Hepatocyte (in vitro differentiated cells): Measurements from ENCODE around the gene TXNDC5. TPM values are rescaled to one million over a fixed set of nuclear protein-coding genes. Genes with fewer than 3 reads are reported as not detected.
"Not testable (repeated sequence)": the region's sequence is repeated elsewhere in the genome, so short reads cannot be mapped to it uniquely, and the experiment has no call there.

Experiments
- DNase-seq: peaks from one replicate; pipeline ENCODE4 v3.0.0-alpha.2; 2016; ENCODE audit warnings: low spot score
- H2AFZ ChIP-seq: fragments of 200-600 bp; sonication (generic); 2 replicates; pipeline ENCODE4 v1.6.0; 2016; ENCODE audit warnings: antibody characterized with exemption, mild to moderate bottlenecking
- H3K27ac ChIP-seq: fragments of 200-600 bp; sonication (generic); 2 replicates; pipeline ENCODE4 v1.5.1; 2016; ENCODE audit warnings: mild to moderate bottlenecking
- H3K27me3 ChIP-seq: fragments of 200-600 bp; sonication (generic); 2 replicates; pipeline ENCODE4 v1.6.1; 2016
- H3K36me3 ChIP-seq: fragments of 200-600 bp; sonication (generic); replicated peaks from 2 replicates; pipeline ENCODE4 v1.5.1; 2016; ENCODE audit warnings: low read depth; ENCODE audit not compliant: insufficient read depth
- H3K4me1 ChIP-seq: fragments of 200-600 bp; sonication (generic); 2 replicates; pipeline ENCODE4 v1.5.1; 2016; ENCODE audit warnings: mild to moderate bottlenecking, moderate library complexity; ENCODE audit not compliant: insufficient read depth
- H3K4me2 ChIP-seq: fragments of 200-600 bp; sonication (generic); 2 replicates; pipeline ENCODE4 v1.6.0; 2016
- H3K4me3 ChIP-seq: fragments of 200-600 bp; sonication (generic); 2 replicates; pipeline ENCODE4 v1.5.1; 2016; ENCODE audit warnings: mild to moderate bottlenecking
- H3K79me2 ChIP-seq: fragments of 200-600 bp; sonication (generic); 2 replicates; pipeline ENCODE4 v1.6.0; 2017; ENCODE audit warnings: mild to moderate bottlenecking
- H3K9me2 ChIP-seq: fragments of 200-600 bp; sonication (generic); replicated peaks from 2 replicates; pipeline ENCODE4 v1.6.0; 2017; ENCODE audit warnings: mild to moderate bottlenecking; ENCODE audit not compliant: insufficient read depth
- H3K9me3 ChIP-seq: fragments of 200-600 bp; sonication (generic); 2 replicates; pipeline ENCODE4 v1.5.1; 2016; ENCODE audit warnings: low read depth, mild to moderate bottlenecking
- H4K20me1 ChIP-seq: fragments of 200-600 bp; sonication (generic); 2 replicates; pipeline ENCODE4 v1.6.0; 2016; ENCODE audit warnings: mild to moderate bottlenecking; ENCODE audit not compliant: insufficient read depth, poor library complexity, severe bottlenecking
- CTCF ChIP-seq: fragments of 200-600 bp; sonication (generic); IDR thresholded peaks from 2 replicates; pipeline ENCODE4 v1.5.1; 2016; ENCODE audit warnings: antibody characterized with exemption, mild to moderate bottlenecking; ENCODE audit not compliant: poor library complexity
- EZH2 ChIP-seq: fragments of 200-600 bp; sonication (generic); IDR thresholded peaks from 2 replicates; pipeline ENCODE4 v1.6.1; 2016; ENCODE audit warnings: antibody characterized with exemption, mild to moderate bottlenecking, borderline replicate concordance
- EZH2phosphoT487 ChIP-seq: fragments of 200-600 bp; sonication (generic); IDR thresholded peaks from one replicate; pipeline ENCODE4 v1.6.1; 2018; ENCODE audit warnings: antibody characterized with exemption, mild to moderate bottlenecking, low read depth, moderate library complexity; ENCODE audit not compliant: unreplicated experiment, severe bottlenecking
- WGBS: methylation state at CpG from one replicate; pipeline ENCODE4 v1.1.6; 2016; ENCODE audit warnings: low lambda C conversion rate; ENCODE audit errors: missing lambda C conversion rate; 5-methylcytosine and 5-hydroxymethylcytosine counted together
- polyA plus RNA-seq: library from polyadenylated mRNA; unstranded; fragments of >200 nt; fragmentation: Nextera tagmentation; extraction: Ambion mirVana; gene quantifications from 2 replicates; pipeline ENCODE4 v1.2.1, GENCODE V29; 2016
- total RNA-seq: library from RNA; depleted of rRNA; stranded (reverse); fragments of >200 nt; gene quantifications from 2 replicates; pipeline ENCODE4 v1.2.3, GENCODE V29; 2014

TXNDC5 gene
- total and polyA plus RNA-seq, 2 experiments from 2014 or later: 238 to 241 TPM

- peaks cover 12% of the 10 kb centered on the region for H3K79me2 ChIP-seq
- TF ChIP-seq EZH2: no peak
- no peak for TF ChIP-seq EZH2phosphoT487
- no peak overlapping the region for H3K4me3 ChIP-seq
- peaks cover 4% of the 10 kb centered on the region for H4K20me1 ChIP-seq
- H3K27ac ChIP-seq: no peak overlapping the region
- no peaks in the 10 kb centered on the region for H3K9me3 ChIP-seq
- H2AFZ ChIP-seq: no peak overlapping the region
- H3K27me3 ChIP-seq: no peaks in the 10 kb centered on the region
- no peaks in the 10 kb centered on the region for H3K9me2 ChIP-seq
- no peak overlapping the region for H3K4me2 ChIP-seq
- 96% methylated on average over 6 of the region's 6 CpGs for WGBS
- DNase-seq: no peak
- H3K36me3 ChIP-seq: no peaks in the 10 kb centered on the region
- peaks cover 17% of the 10 kb centered on the region for H3K4me1 ChIP-seq
Observed at GRCh38 chr6:7896465-7896987, 14.1 kb downstream of the TXNDC5 start.

GRCh38 chr6:7895125-7895423 is 15.5 kb downstream of the TXNDC5 start:
- H3K36me3 ChIP-seq: no peaks in the 10 kb centered on the region
- H3K4me1 ChIP-seq: peaks cover 14% of the 10 kb centered on the region
- WGBS: 93% methylated on average over 7 of the region's 7 CpGs

GRCh38 chr6:7894262-7895124 is 16.1 kb downstream of the TXNDC5 start:
- Histone ChIP-seq H3K79me2 (peaks cover 12% of the 10 kb centered on the region), H3K4me1 (peaks cover 8% of the 10 kb centered on the region), H3K9me3 (no peaks in the 10 kb centered on the region), H3K4me3 (no peak overlapping the region), H4K20me1 (no peaks in the 10 kb centered on the region), H2AFZ (no peak overlapping the region), H3K4me2 (no peak overlapping the region), H3K9me2 (no peaks in the 10 kb centered on the region), H3K27me3 (no peaks in the 10 kb centered on the region), H3K36me3 (no peaks in the 10 kb centered on the region), H3K27ac (no peak overlapping the region)
- DNase-seq: no peak
- TF ChIP-seq EZH2phosphoT487: no peak
- WGBS: 87% methylated on average over 13 of the region's 13 CpGs

More at GRCh38 chr6:7895125-7895423, 15.5 kb downstream of the TXNDC5 start:
- no peaks in the 10 kb centered on the region for H3K9me3 ChIP-seq
- H3K9me2 ChIP-seq: no peaks in the 10 kb centered on the region
- H3K27me3 ChIP-seq: no peaks in the 10 kb centered on the region
- no peak for DNase-seq
- TF ChIP-seq EZH2: no peak
- no peak for TF ChIP-seq CTCF
- no peak for TF ChIP-seq EZH2phosphoT487
- no peak overlapping the region for H3K4me2 ChIP-seq
- H2AFZ ChIP-seq: no peak overlapping the region
- peaks cover 12% of the 10 kb centered on the region for H3K79me2 ChIP-seq
- H4K20me1 ChIP-seq: no peaks in the 10 kb centered on the region
- no peak overlapping the region for H3K27ac ChIP-seq
- no peak overlapping the region for H3K4me3 ChIP-seq

- H3K4me3 ChIP-seq: no peak overlapping the region
- no peak for DNase-seq
- H3K27me3 ChIP-seq: no peaks in the 10 kb centered on the region
- H3K9me2 ChIP-seq: no peaks in the 10 kb centered on the region
- 96% methylated on average over 12 of the region's 12 CpGs for WGBS
- H3K79me2 ChIP-seq: peaks cover 12% of the 10 kb centered on the region
- no peak overlapping the region for H3K27ac ChIP-seq
- H3K36me3 ChIP-seq: no peaks in the 10 kb centered on the region
- H3K4me2 ChIP-seq: no peak overlapping the region
- no peaks in the 10 kb centered on the region for H3K9me3 ChIP-seq
- H2AFZ ChIP-seq: no peak overlapping the region
- H4K20me1 ChIP-seq: no peaks in the 10 kb centered on the region
- no peak for TF ChIP-seq CTCF
- no peak for TF ChIP-seq EZH2
- TF ChIP-seq EZH2phosphoT487: no peak
- H3K4me1 ChIP-seq: no peaks in the 10 kb centered on the region
Observed at GRCh38 chr6:7893342-7893741, 17.2 kb downstream of the TXNDC5 start.

GRCh38 chr6:7892367-7892766 is 18.2 kb downstream of the TXNDC5 start:
- not testable (repeated sequence) for H3K9me3 ChIP-seq, H2AFZ ChIP-seq, H4K20me1 ChIP-seq, H3K27ac ChIP-seq, H3K4me1 ChIP-seq, H3K36me3 ChIP-seq, H3K79me2 ChIP-seq, DNase-seq, H3K27me3 ChIP-seq, H3K4me2 ChIP-seq, H3K4me3 ChIP-seq, H3K9me2 ChIP-seq
- 91% methylated on average over 4 of the region's 4 CpGs for WGBS
